Measurements from ENCODE around the gene ENDOU. TPM values are rescaled to one million over a fixed set of nuclear protein-coding genes. Genes with fewer than 3 reads are reported as not detected.

ENDOU gene
- polyA plus RNA-seq, 2 of the 4 experiments (the other 2 are of a cell fraction) = not detected

- H3K27ac ChIP-seq = peak within 1 kb of the TSS; percentile 84 to 96
- H3K4me1 ChIP-seq = peaks cover 71% of the 10 kb centered on the region
- ChIA-PET POLR2A (interaction anchor here (1.8 kb wide), 1 partner anchor 11 kb away, joined by 9 read pairs; no protein-coding TSS in a partner anchor), CTCF (interaction anchor here (0.9 to 59.0 kb wide), 15 partner anchors 6 to 121 kb away, joined by 3 to 1532 read pairs (median 4); partner anchors contain the start of genes ENDOU, RAPGEF3 and RPAP3)
- WGBS (ENCODE audit: missing lambda C conversion rate) = 0% methylated on average over 11 of the region's 106 CpGs
- TF ChIP-seq EHMT2 (IDR thresholded peaks at IDR 0.05; ENCODE audit: low read depth) (no peak), SMC3 (IDR thresholded peaks at IDR 0.05) (peak; percentile 24; the same call in 1 of the 3 replicates), PHF8 (IDR thresholded peaks at IDR 0.05; ENCODE audit: borderline replicate concordance, low read depth) (peak; percentile 63), HMGXB4 (CRISPR knock-in tag; IDR thresholded peaks at IDR 0.05; ENCODE audit: borderline replicate concordance) (0 out of 2 replicates have a peak, but pooled peaks have one; percentile 64), CHD2 (IDR thresholded peaks at IDR 0.05; ENCODE audit: low read length, partially characterized antibody) (no peak), ZSCAN20 (CRISPR knock-in tag; IDR thresholded peaks at IDR 0.05) (no peak), BCL3 (IDR thresholded peaks at IDR 0.05) (peak; percentile 69; the same call in 1 of the 3 replicates), RNF2 (IDR thresholded peaks at IDR 0.05; ENCODE audit: borderline replicate concordance, low read depth) (no peak), CTCF (IDR thresholded peaks at IDR 0.05) (peak; percentile 71), POLR2A (IDR thresholded peaks at IDR 0.05; ENCODE audit: low read length) (peak; percentile 82), JUN (IDR thresholded peaks at IDR 0.05) (peak; percentile 42 to 73; a peak in 3 of 5 replicates), HEYL (CRISPR knock-in tag; IDR thresholded peaks at IDR 0.05) (no peak), RAD21 (conservative IDR thresholded peaks at IDR 0.05 in 1 of 2, IDR thresholded peaks at IDR 0.05 in 1 of 2) (peak in 1 of 2 experiments; percentile 23; a peak in 1 of 5 replicates)
- H3K4me3 ChIP-seq = peak within 1 kb of the TSS; percentile 79
- peak; percentile 72 to 92 for DNase-seq (ENCODE audit: low read depth in 1 of 2, low spot score in 1 of 2)
- peak; percentile 81 to 82 for ATAC-seq
- FAIRE-seq = no peak
- peak within 1 kb of the TSS; percentile 74 for H3K4me2 ChIP-seq
- no peaks in the 10 kb centered on the region for H3K9me3 ChIP-seq
Measured at GRCh38 chr12:47773062-47773857, 48.0 kb upstream of the ENDOU start, which contains the start of gene SLC48A1. SLC48A1 (plus strand) TSS chr12:47773238; CDS start chr12:47773305, 67 bp downstream.

- peaks cover 71% of the 10 kb centered on the region for H3K4me1 ChIP-seq
- ATAC-seq = no peak
- no peak for TF ChIP-seq MAX (IDR thresholded peaks at IDR 0.05)
- TF ChIP-seq HDAC2 (IDR thresholded peaks at IDR 0.05) = no peak
- TF ChIP-seq ZC3H11A (IDR thresholded peaks at IDR 0.05) = no peak
- no peak for TF ChIP-seq ZNF302 (CRISPR knock-in tag; IDR thresholded peaks at IDR 0.05)
- TF ChIP-seq POLR2A (IDR thresholded peaks at IDR 0.05; ENCODE audit: low read length) = no peak
- no peak for TF ChIP-seq PHF8 (IDR thresholded peaks at IDR 0.05; ENCODE audit: borderline replicate concordance, low read depth)
- no peak for TF ChIP-seq POLR2AphosphoS2 (conservative IDR thresholded peaks at IDR 0.05; ENCODE audit: low read length)
- TF ChIP-seq ZSCAN20 (CRISPR knock-in tag; IDR thresholded peaks at IDR 0.05) = no peak
- no peak for TF ChIP-seq ESRRA (IDR thresholded peaks at IDR 0.05; ENCODE audit: borderline replicate concordance, low read length)
- TF ChIP-seq CBX2 (IDR thresholded peaks at IDR 0.05; ENCODE audit: borderline replicate concordance, low read depth) = no peak
- TF ChIP-seq KDM5A (IDR thresholded peaks at IDR 0.05) = no peak
- no peak for TF ChIP-seq CHD2 (IDR thresholded peaks at IDR 0.05; ENCODE audit: low read length, partially characterized antibody)
- TF ChIP-seq USF2 (IDR thresholded peaks at IDR 0.05) = no peak
- TF ChIP-seq CHD4 (IDR thresholded peaks at IDR 0.05; ENCODE audit: borderline replicate concordance) = no peak
- no peak for TF ChIP-seq NFE2L2 (conservative IDR thresholded peaks at IDR 0.05; ENCODE audit: low read length)
- no peak for TF ChIP-seq FOXS1 (CRISPR knock-in tag; IDR thresholded peaks at IDR 0.05)
- H3K4me3 ChIP-seq = peak overlapping the region; percentile 79
- H3K4me2 ChIP-seq = peak overlapping the region; percentile 74
- WGBS (ENCODE audit: missing lambda C conversion rate) = 8% methylated on average over 17 of the region's 17 CpGs
- DNase-seq (ENCODE audit: low read depth in 1 of 2, low spot score in 1 of 2) = no peak
- H3K27ac ChIP-seq = peak overlapping the region; percentile 84 to 96
- no peaks in the 10 kb centered on the region for H3K9me3 ChIP-seq
- CTCF ChIA-PET = interaction anchor here (0.9 to 59.0 kb wide), 14 partner anchors 7 to 120 kb away, joined by 3 to 1532 read pairs (median 5); partner anchors contain the start of genes ENDOU, HDAC7, RAPGEF3 and RPAP3
- POLR2A ChIA-PET = interaction anchor here (1.8 kb wide), 1 partner anchor 10 kb away, joined by 9 read pairs; no protein-coding TSS in a partner anchor
- no peak for FAIRE-seq
Measured at GRCh38 chr12:47772738-47773061, 47.4 kb upstream of the ENDOU start.

Measured in A549 (cell line).